Activated naive CD4-positive, alpha-beta T cell treated with anti-CD3 and anti-CD28 coated beads, Interleukin-2, amount 50 U/mL, for 72 hours (primary cell): Measurements from ENCODE around the gene ADRB2. TPM values are rescaled to one million over a fixed set of nuclear protein-coding genes. Genes with fewer than 3 reads are reported as not detected.
"Not testable (repeated sequence)": the region's sequence is repeated elsewhere in the genome, so short reads cannot be mapped to it uniquely, and the experiment has no call there.

Experiments
- ATAC-seq, 2 donors: fragments of 150-1000 bp; cut with Tn5 transposase; 2 replicates each; pipeline ENCODE4 v1.10.0; 2021; ENCODE audit warnings: mild to moderate bottlenecking in 2 of 2, moderate library complexity in 2 of 2
- DNase-seq, 2 donors: peaks; one replicate each; pipeline ENCODE4 v3.0.0; 2021 to 2022; ENCODE audit warnings: low spot score in 2 of 2
- H3K27ac Mint-ChIP-seq, 2 donors: one replicate each; pipeline ENCODE4 v1.8.0; 2022; ENCODE audit warnings: mild to moderate bottlenecking in 2 of 2, mixed read lengths in 2 of 2
- H3K36me3 Mint-ChIP-seq, 2 donors: one replicate each; pipeline ENCODE4 v1.8.0; 2022; ENCODE audit warnings: mixed read lengths in 2 of 2
- H3K9me3 Mint-ChIP-seq, 2 donors: one replicate each; pipeline ENCODE4 v1.8.0; 2022; ENCODE audit warnings: mixed read lengths in 2 of 2
- total RNA-seq, 2 donors: library from RNA; stranded (reverse); gene quantifications; one replicate each; pipeline ENCODE4 v1.2.3, GENCODE V29; 2022

The ADRB2 gene
- total RNA-seq, 2 donors from 2014 or later: 0.29 to 1.1 TPM

DNA sequence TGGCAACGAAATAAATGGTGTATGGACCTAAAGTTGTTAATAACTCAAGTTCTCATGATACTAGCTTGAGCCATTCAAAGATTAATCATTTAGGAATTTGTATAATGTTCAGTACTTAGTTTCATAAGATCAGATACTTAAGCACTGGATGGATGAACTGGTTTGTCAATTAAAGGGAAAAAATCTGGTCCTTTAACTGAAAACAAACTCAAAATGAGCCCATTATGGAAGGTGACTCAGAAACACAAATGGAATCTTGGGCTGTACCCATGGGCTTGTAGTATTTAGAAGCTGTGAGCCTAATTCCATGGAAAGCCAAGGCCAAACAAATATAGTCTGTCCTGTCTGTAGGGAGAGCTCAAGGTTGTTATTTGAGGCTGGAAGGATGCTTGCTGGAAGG lies 27.6 kb upstream of the ADRB2 start:
- Mint-ChIP-seq H3K36me3 (peaks cover 5 to 8% of the 10 kb centered on the region in 2 donors), H3K9me3 (peaks cover 0 to 9% of the 10 kb centered on the region in 2 donors), H3K27ac (no peak overlapping the region)
- DNase-seq (no peak), ATAC-seq (no peak)

DNA sequence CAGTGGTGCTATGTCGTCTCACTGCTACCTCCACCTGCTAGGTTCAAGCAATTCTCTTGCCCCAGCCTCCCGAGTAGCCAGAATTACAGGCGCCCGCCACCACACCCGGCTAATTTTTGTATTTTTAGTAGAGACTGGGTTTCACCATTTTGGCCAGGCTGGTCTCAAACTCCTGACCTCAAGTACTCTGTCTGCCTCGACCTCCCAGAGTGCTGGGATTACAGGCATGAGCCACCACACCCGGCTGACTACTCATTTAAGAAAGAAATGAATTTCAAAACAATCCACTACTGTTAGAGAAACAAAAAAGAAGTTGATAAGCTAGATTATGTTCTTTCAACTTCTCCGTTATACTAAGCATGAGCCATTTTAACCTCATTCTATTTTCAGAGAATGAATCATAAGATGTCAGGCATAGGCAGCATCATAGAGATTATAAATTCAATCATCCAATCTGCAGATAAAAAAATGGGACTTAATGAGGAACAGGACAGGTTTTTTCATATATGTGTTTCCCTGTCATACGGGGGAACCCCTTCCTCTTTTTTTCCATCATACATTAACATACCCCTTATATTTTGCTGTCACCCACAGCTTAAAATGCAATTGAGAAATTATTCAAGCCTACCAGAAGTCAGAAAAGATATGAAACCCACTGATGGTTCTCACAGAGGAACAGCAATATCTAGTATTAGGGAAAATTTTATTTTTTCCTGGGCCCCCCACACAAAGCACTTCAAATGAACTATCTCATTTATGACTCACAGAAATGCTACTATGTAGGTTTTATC lies 26.5 kb upstream of the ADRB2 start:
- peak overlapping the region in 1 of 2 donors; percentile 56 for H3K27ac Mint-ChIP-seq
- H3K9me3 Mint-ChIP-seq: peaks cover 0 to 9% of the 10 kb centered on the region in 2 donors
- ATAC-seq: peak; percentile 78 to 80
- no peak for DNase-seq
- H3K36me3 Mint-ChIP-seq: peaks cover 5 to 8% of the 10 kb centered on the region in 2 donors

- Mint-ChIP-seq H3K27ac (no peak overlapping the region), H3K36me3 (peaks cover 5 to 8% of the 10 kb centered on the region in 2 donors), H3K9me3 (peaks cover 0 to 9% of the 10 kb centered on the region in 2 donors)
- ATAC-seq (no peak), DNase-seq (no peak)
Observed at GRCh38 chr5:148801682-148802276, 24.6 kb upstream of the ADRB2 start.

GRCh38 chr5:148803451-148803850 lies 23.0 kb upstream of the ADRB2 start:
- ATAC-seq: peak; percentile 48 to 76

DNA sequence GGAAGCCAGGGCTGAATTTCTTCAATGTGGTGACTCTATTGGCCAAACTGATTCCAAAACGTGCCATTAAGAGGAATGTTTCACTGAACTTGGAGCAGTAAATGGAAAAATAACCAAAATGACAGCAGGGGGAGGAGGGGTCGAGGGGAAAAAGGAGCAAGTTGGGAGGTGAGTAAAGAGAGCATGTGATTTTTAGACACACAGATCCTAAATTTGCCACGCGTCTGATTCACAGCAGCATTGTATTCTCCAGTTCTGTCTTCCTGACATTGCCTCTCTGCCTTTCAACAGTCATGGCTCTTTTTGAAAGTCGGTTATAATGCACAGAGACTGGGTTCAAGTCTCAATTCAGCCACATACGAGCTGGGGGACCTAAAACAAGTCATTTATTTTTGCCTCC lies 22.0 kb upstream of the ADRB2 start:
- Mint-ChIP-seq H3K27ac (no peak overlapping the region), H3K36me3 (peaks cover 8 to 9% of the 10 kb centered on the region in 2 donors), H3K9me3 (peaks cover 0 to 9% of the 10 kb centered on the region in 2 donors)
- DNase-seq: no peak
- ATAC-seq: no peak

More at GRCh38 chr5:148803451-148803850, 23.0 kb upstream of the ADRB2 start:
- not testable (repeated sequence) for H3K9me3 Mint-ChIP-seq, H3K36me3 Mint-ChIP-seq, H3K27ac Mint-ChIP-seq, DNase-seq

- peak overlapping the region in 1 of 2 donors; percentile 90 for H3K27ac Mint-ChIP-seq
- peaks cover 0 to 9% of the 10 kb centered on the region in 2 donors for H3K9me3 Mint-ChIP-seq
- DNase-seq (peak in 1 of 2 donors; percentile 40), ATAC-seq (peak; percentile 24 to 60)
- H3K36me3 Mint-ChIP-seq: peaks cover 8 to 11% of the 10 kb centered on the region in 2 donors
Observed at GRCh38 chr5:148805326-148806290, 20.8 kb upstream of the ADRB2 start.

DNA sequence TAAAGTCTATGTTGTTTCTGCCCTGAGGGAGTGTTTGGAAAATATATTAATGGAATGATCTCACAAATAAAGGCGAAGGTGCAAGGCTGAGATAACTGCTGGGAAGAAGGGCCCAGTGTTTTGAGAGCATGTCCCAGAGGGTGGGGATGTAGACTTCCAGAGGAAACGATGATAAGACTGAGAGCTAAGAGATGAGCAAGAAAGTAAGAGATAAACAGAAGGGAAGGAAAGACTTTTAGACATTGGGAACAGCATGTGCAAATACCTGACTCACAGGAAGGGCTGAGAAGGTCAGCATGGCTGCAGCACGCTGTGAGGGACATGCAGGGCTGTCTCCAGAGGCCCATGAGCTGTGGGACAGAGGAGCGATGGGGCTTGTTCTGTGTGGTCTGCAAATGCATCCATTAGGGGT lies 19.9 kb upstream of the ADRB2 start:
- DNase-seq (no peak), ATAC-seq (no peak)
- Mint-ChIP-seq H3K9me3 (peaks cover 0 to 9% of the 10 kb centered on the region in 2 donors), H3K27ac (peak overlapping the region in 1 of 2 donors; percentile 58), H3K36me3 (peaks cover 8 to 11% of the 10 kb centered on the region in 2 donors)

DNA sequence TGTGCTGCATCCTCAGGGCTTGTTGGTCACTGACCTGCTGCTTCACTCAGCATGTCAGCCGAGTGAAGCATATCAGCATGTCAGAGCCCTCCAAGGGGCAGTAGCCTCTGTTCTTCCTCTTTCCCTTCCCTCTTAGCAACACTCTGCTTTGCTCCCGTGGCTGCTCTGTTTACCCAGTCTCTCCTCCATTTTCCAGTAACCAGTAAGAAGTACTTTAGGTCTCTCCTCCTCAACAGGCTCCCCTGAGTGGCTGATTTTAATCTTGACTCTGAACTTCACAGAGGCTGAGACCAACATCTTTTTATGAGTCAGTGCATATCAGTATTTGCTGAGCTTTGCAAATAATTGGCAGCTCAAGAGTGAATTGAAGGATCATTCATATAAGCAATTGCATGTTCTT lies 18.6 kb upstream of the ADRB2 start:
- H3K27ac Mint-ChIP-seq: no peak overlapping the region
- no peak for DNase-seq
- H3K36me3 Mint-ChIP-seq: peaks cover 3 to 6% of the 10 kb centered on the region in 2 donors
- H3K9me3 Mint-ChIP-seq: peaks cover 0 to 3% of the 10 kb centered on the region in 2 donors
- no peak for ATAC-seq

GRCh38 chr5:148808864-148809642 lies 17.4 kb upstream of the ADRB2 start:
- peak; percentile 79 to 90 for ATAC-seq
- Mint-ChIP-seq H3K27ac (peak overlapping the region; percentile 85 to 91), H3K9me3 (no peaks in the 10 kb centered on the region), H3K36me3 (peaks cover 0 to 6% of the 10 kb centered on the region in 2 donors)
- peak in 1 of 2 donors; percentile 46 for DNase-seq

DNA sequence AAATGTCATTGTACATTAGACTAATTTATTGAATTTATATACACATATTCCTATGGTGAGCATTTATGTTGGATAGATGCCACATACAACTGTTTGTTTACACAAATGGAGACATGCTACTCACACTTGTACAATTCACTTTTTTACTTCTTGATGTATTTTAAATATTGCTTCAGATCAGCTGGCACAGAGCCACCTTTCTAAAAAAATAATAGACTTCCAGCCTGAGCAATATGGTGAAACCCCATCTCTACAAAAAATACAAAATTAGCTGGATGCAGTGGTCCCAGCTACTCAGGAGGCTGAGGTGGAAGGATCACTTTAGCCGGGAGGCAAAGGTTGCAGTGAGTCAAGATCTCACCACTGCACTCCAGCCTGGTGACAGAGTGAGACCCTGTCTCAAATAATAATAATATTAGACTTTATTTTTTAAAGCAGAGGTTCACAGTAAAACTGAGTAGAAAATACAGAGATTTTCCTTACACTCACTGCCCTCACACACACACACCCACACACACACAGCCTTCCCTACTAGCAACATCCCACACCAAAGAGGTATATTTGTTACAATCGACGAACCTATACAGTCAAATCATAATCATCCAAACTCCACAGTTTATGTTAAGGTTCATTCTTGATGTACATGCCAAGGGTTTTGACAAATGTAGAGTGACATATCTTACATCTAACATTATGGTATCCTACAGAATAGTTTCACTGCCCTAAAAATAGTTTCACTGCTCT lies 16.5 kb upstream of the ADRB2 start:
- DNase-seq: no peak
- Mint-ChIP-seq H3K27ac (peak overlapping the region; percentile 16 to 91), H3K9me3 (no peaks in the 10 kb centered on the region), H3K36me3 (peaks cover 0 to 6% of the 10 kb centered on the region in 2 donors)
- peak; percentile 11 to 52 for ATAC-seq

DNA sequence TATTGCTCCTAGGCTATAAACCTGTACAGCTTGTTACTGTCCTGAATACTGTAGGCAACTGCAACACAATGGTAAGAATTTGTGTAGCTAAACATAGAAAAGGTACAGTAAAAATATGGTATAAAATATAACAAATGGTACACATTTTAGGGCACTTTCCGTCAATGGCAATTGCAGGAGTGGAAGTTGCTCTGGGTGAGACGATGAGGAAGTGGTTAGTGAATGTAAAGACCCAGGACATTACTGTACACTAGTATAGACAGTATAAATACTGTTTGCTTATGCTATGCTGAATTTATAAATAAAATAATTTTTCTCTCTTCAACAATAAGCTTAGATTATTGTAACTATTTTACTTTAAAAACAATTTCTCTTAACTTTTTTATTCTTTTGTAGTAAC lies 15.6 kb upstream of the ADRB2 start:
- ATAC-seq: no peak
- Mint-ChIP-seq H3K9me3 (no peaks in the 10 kb centered on the region), H3K27ac (peak overlapping the region in 1 of 2 donors; percentile 91), H3K36me3 (peaks cover 0 to 6% of the 10 kb centered on the region in 2 donors)
- no peak for DNase-seq

- Mint-ChIP-seq H3K36me3 (peaks cover 0 to 6% of the 10 kb centered on the region in 2 donors), H3K9me3 (no peaks in the 10 kb centered on the region), H3K27ac (no peak overlapping the region)
- DNase-seq (no peak), ATAC-seq (no peak)
Observed at GRCh38 chr5:148811756-148812155, 14.7 kb upstream of the ADRB2 start.

GRCh38 chr5:148815086-148815485 lies 11.3 kb upstream of the ADRB2 start:
- ATAC-seq (no peak), DNase-seq (no peak)
- H3K9me3 Mint-ChIP-seq: no peaks in the 10 kb centered on the region
- H3K27ac Mint-ChIP-seq: no peak overlapping the region
- H3K36me3 Mint-ChIP-seq: no peaks in the 10 kb centered on the region

- Mint-ChIP-seq H3K9me3 (no peaks in the 10 kb centered on the region), H3K27ac (no peak overlapping the region), H3K36me3 (no peaks in the 10 kb centered on the region)
- DNase-seq (no peak), ATAC-seq (no peak)
Observed at GRCh38 chr5:148815578-148815977, 10.8 kb upstream of the ADRB2 start.

DNA sequence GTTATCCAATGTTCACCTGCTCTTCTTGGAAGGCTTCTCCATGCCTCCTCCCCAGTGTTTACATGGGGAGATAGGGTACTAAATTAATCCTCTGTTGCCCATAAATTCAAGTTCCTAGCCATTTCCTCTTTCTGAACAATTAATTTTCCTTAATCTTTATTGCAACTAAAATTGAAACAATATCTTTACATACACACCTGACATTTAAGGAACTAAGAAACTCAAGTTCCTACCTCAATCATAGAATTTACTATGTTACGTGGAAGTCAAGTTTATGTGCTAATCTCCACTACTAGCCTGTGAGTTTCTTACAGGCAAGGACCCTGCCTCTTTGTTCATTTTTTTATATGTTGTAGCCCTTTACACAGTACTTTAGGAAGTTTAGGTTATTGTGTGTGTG lies 10.1 kb upstream of the ADRB2 start:
- no peak for ATAC-seq
- DNase-seq: no peak
- Mint-ChIP-seq H3K36me3 (no peaks in the 10 kb centered on the region), H3K27ac (no peak overlapping the region), H3K9me3 (no peaks in the 10 kb centered on the region)
